GM21515 (cell line): ENCODE data around the gene SOBP.

Experiments
- ATAC-seq: cut with Tn5 transposase; IDR thresholded peaks from one replicate; pipeline ENCODE4 v1.9.1; 2021; ENCODE audit not compliant: unreplicated experiment

Gene SOBP

GRCh38 chr6:107655864-107656263, 165.9 kb downstream of the SOBP start:
- no peak for ATAC-seq

GRCh38 chr6:107656401-107656800, 166.5 kb downstream of the SOBP start:
- no peak for ATAC-seq

GRCh38 chr6:107656883-107657282, 167.0 kb downstream of the SOBP start:
- ATAC-seq: no peak

- no peak for ATAC-seq
Observed at GRCh38 chr6:107657373-107657754, 167.4 kb downstream of the SOBP start.

GRCh38 chr6:107657755-107658461, 168.0 kb downstream of the SOBP start:
- ATAC-seq: peak; percentile 86

GRCh38 chr6:107658920-107659865, 169.3 kb downstream of the SOBP start:
- no peak for ATAC-seq

GRCh38 chr6:107660839-107661238, 170.9 kb downstream of the SOBP start:
- no peak for ATAC-seq

GRCh38 chr6:107661291-107661690, 171.4 kb downstream of the SOBP start:
- no peak for ATAC-seq

GRCh38 chr6:107662333-107662732, 172.4 kb downstream of the SOBP start:
- no peak for ATAC-seq

- no peak for ATAC-seq
Observed at GRCh38 chr6:107663308-107663707, 173.4 kb downstream of the SOBP start.

GRCh38 chr6:107665382-107665781, 175.5 kb downstream of the SOBP start:
- no peak for ATAC-seq

- ATAC-seq: no peak
Observed at GRCh38 chr6:107666084-107666980, 176.4 kb downstream of the SOBP start.

- no peak for ATAC-seq
Observed at GRCh38 chr6:107666981-107667601, 177.2 kb downstream of the SOBP start.

- no peak for ATAC-seq
Observed at GRCh38 chr6:107667790-107668189, 177.9 kb downstream of the SOBP start.

- peak; percentile 84 for ATAC-seq
Observed at GRCh38 chr6:107668743-107669474, 179.0 kb downstream of the SOBP start.

GRCh38 chr6:107670792-107671199, 180.9 kb downstream of the SOBP start:
- ATAC-seq: peak; percentile 37

GRCh38 chr6:107673076-107673494, 183.2 kb downstream of the SOBP start:
- no peak for ATAC-seq

- peak; percentile 84 for ATAC-seq
Observed at GRCh38 chr6:107674995-107675738, 185.2 kb downstream of the SOBP start.

- ATAC-seq: no peak
Observed at GRCh38 chr6:107676042-107676441, 186.1 kb downstream of the SOBP start.
